ENCODE results near the gene OR2D2. TPM values are rescaled to one million over a fixed set of nuclear protein-coding genes. Genes with fewer than 3 reads are reported as not detected.

The OR2D2 gene
- total and polyA plus RNA-seq, 2 of the 4 experiments (the other 2 are of a cell fraction), result 0.07 to 0.36 TPM

- in situ Hi-C loops (cut with MboI; ENCODE audit: low sequenced_read_pairs) (no loop called here), dilution Hi-C loops (cut with HindIII; ENCODE audit: low sequenced_read_pairs, unreplicated experiment) (no loop called here), intact Hi-C loops (cut with micrococcal nuclease) (no loop called here)
- peaks cover 6 to 10% of the 10 kb centered on the region in 2 experiments for H3K79me1 ChIP-seq (ENCODE audit: low read depth in 1 of 2, low read length in 2 of 2)
- no peak overlapping the region for H2BK5ac ChIP-seq (ENCODE audit: low read depth, low read length, poor library complexity, severe bottlenecking)
- no peak overlapping the region for H2BK15ac ChIP-seq (ENCODE audit: low read depth, low read length)
- H4K91ac ChIP-seq (ENCODE audit: insufficient read depth, low read depth, low read length), result no peak overlapping the region
- ChIA-PET POLR2A (ENCODE audit: unreplicated experiment) (no interaction called here), CTCF (no interaction called here)
- no peaks in the 10 kb centered on the region for H3K9me3 ChIP-seq (ENCODE audit: control insufficient read depth, insufficient read depth, low read length)
- H3K4ac ChIP-seq (ENCODE audit: low read depth, low read length), result no peak overlapping the region
- WGBS, 2 experiments (ENCODE audit: extremely low coverage in 2 of 2, insufficient read length in 1 of 2), result no CpG with 5 or more reads among the region's 4 CpGs
- no peak overlapping the region for H3K56ac ChIP-seq (ENCODE audit: extremely low read depth, insufficient read depth, low read length)
- TF ChIP-seq BHLHE40 (IDR thresholded peaks at IDR 0.05; ENCODE audit: low read depth, low read length), result no peak
- no peak for TF ChIP-seq CTCF (conservative IDR thresholded peaks at IDR 0.05; ENCODE audit: low read depth, low read length)
- TF ChIP-seq MAFK (IDR thresholded peaks at IDR 0.05; ENCODE audit: low read depth, low read length), result no peak
- no peak for TF ChIP-seq NFE2L2 (IDR thresholded peaks at IDR 0.05; ENCODE audit: low read depth, low read length)
- no peak for TF ChIP-seq MXI1 (IDR thresholded peaks at IDR 0.05; ENCODE audit: borderline replicate concordance, low read depth, low read length)
- TF ChIP-seq, protein P1, sequence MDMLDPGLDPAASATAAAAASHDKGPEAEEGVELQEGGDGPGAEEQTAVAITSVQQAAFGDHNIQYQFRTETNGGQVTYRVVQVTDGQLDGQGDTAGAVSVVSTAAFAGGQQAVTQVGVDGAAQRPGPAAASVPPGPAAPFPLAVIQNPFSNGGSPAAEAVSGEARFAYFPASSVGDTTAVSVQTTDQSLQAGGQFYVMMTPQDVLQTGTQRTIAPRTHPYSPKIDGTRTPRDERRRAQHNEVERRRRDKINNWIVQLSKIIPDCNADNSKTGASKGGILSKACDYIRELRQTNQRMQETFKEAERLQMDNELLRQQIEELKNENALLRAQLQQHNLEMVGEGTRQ (IDR thresholded peaks at IDR 0.05; ENCODE audit: low read depth, low read length), result no peak
- TF ChIP-seq RAD21 (IDR thresholded peaks at IDR 0.05; ENCODE audit: low read length), result no peak
- no peak for TF ChIP-seq FOS (IDR thresholded peaks at IDR 0.05; ENCODE audit: low read depth, low read length)
- no peak for TF ChIP-seq RFX5 (IDR thresholded peaks at IDR 0.05; ENCODE audit: low read depth, low read length)
- TF ChIP-seq SMC3 (IDR thresholded peaks at IDR 0.05; ENCODE audit: low read depth, low read length), result no peak
- TF ChIP-seq RCOR1 (IDR thresholded peaks at IDR 0.05; ENCODE audit: insufficient replicate concordance, low read length), result no peak
- no peak for TF ChIP-seq ELK1 (IDR thresholded peaks at IDR 0.05; ENCODE audit: borderline replicate concordance, low read depth, low read length)
- no peak for TF ChIP-seq CHD1 (IDR thresholded peaks at IDR 0.05; ENCODE audit: low read depth, low read length)
- no peak for TF ChIP-seq CEBPB (IDR thresholded peaks at IDR 0.05; ENCODE audit: low read depth, low read length)
- no peak for TF ChIP-seq POLR2A (IDR thresholded peaks at IDR 0.05; ENCODE audit: low read depth, low read length)
- TF ChIP-seq MAZ (IDR thresholded peaks at IDR 0.05; ENCODE audit: borderline replicate concordance, low read depth, low read length), result no peak
- H4K8ac ChIP-seq (ENCODE audit: low read depth in 2 of 2, low read length in 2 of 2), result no peak overlapping the region
- no peak overlapping the region for H2BK20ac ChIP-seq (ENCODE audit: low read depth, low read length)
- no peak overlapping the region for H3K4me2 ChIP-seq (ENCODE audit: low read depth, low read length)
- ATAC-seq (ENCODE audit: low read depth) (no peak), DNase-seq (no peak)
- no peaks in the 10 kb centered on the region for H3K27me3 ChIP-seq (ENCODE audit: control insufficient read depth, insufficient read depth, low read length)
- H3K14ac ChIP-seq (replicated peaks; ENCODE audit: low read depth, low read length), result no peak overlapping the region
- no peaks in the 10 kb centered on the region for H3K4me1 ChIP-seq (ENCODE audit: control insufficient read depth, insufficient read depth, low read length)
- no peak overlapping the region for H3K27ac ChIP-seq (ENCODE audit: insufficient read depth, low read length)
- H4K5ac ChIP-seq (ENCODE audit: low read depth, low read length), result no peak overlapping the region
- no peaks in the 10 kb centered on the region for H3K9me1 ChIP-seq (ENCODE audit: insufficient read depth, low read length)
- no peak overlapping the region for H2AK9ac ChIP-seq (replicated peaks; ENCODE audit: low read depth, low read length, poor library complexity)
- H3K18ac ChIP-seq (ENCODE audit: low read depth, low read length), result no peak overlapping the region
- H3K9ac ChIP-seq (ENCODE audit: low read depth, low read length), result no peak overlapping the region
- no TSS peak for BruUV-seq (replicated peaks)
- H2AFZ ChIP-seq (replicated peaks; ENCODE audit: low read length, poor library complexity), result no peak overlapping the region
- H3K23ac ChIP-seq (ENCODE audit: low read depth, low read length), result no peak overlapping the region
- no peak overlapping the region for H2BK120ac ChIP-seq (ENCODE audit: low read depth, low read length)
- H4K20me1 ChIP-seq (ENCODE audit: insufficient read depth, low read length), result no peaks in the 10 kb centered on the region
- no peak overlapping the region for H3K4me3 ChIP-seq (ENCODE audit: insufficient read depth, low read depth, low read length)
- H3K36me3 ChIP-seq (ENCODE audit: control insufficient read depth, insufficient read depth, low read length), result no peaks in the 10 kb centered on the region
- no peak overlapping the region for H2AK5ac ChIP-seq (ENCODE audit: low read depth, low read length)
Observed at GRCh38 chr11:6928916-6929315, 36.6 kb upstream of the OR2D2 start.

All from IMR-90 (cell line).